Measurements from ENCODE around the gene NDUFAF3. TPM values are rescaled to one million over a fixed set of nuclear protein-coding genes. Genes with fewer than 3 reads are reported as not detected.
A peak's percentile ranks its signal among the peaks of the same experiment; 100 is the strongest.

NDUFAF3 gene
- total RNA-seq, 4 donors from 2014 or later: 120 to 305 (median 146) TPM

- peaks cover 20 to 23% of the 10 kb centered on the region in 2 donors for H3K4me1 ChIP-seq
- intact Hi-C loops (cut with DNase I): no loop called here
- no peaks in the 10 kb centered on the region for H3K9me3 ChIP-seq
- TF ChIP-seq CTCF (IDR thresholded peaks at IDR 0.05) (no peak), POLR2A (IDR thresholded peaks at IDR 0.05) (no peak)
- H3K4me3 ChIP-seq (replicated peaks in 1 of 3): no peak overlapping the region
- 78 to 93% methylated on average over 6 of the region's 8 CpGs for WGBS, 2 donors
- no peak overlapping the region for H3K27ac ChIP-seq
- peaks cover 23 to 29% of the 10 kb centered on the region in 2 donors for H3K36me3 ChIP-seq
- DNase-seq: no peak
- H3K27me3 ChIP-seq: no peaks in the 10 kb centered on the region
Measured at GRCh38 chr3:49015072-49015471, 6.8 kb upstream of the NDUFAF3 start.

GRCh38 chr3:49015765-49016164, 6.2 kb upstream of the NDUFAF3 start:
- Histone ChIP-seq H3K27me3 (no peaks in the 10 kb centered on the region), H3K9me3 (no peaks in the 10 kb centered on the region), H3K4me3 (replicated peaks in 1 of 3) (no peak overlapping the region), H3K4me1 (peaks cover 26 to 28% of the 10 kb centered on the region in 2 donors), H3K27ac (no peak overlapping the region), H3K36me3 (peaks cover 23 to 29% of the 10 kb centered on the region in 2 donors)
- no peak for TF ChIP-seq POLR2A (IDR thresholded peaks at IDR 0.05)
- TF ChIP-seq CTCF (IDR thresholded peaks at IDR 0.05): no peak
- WGBS, 2 donors: 86 to 87% methylated on average over 6 of the region's 6 CpGs
- DNase-seq: no peak
- intact Hi-C loops (cut with DNase I): no loop called here

- DNase-seq: no peak
- intact Hi-C loops (cut with DNase I): no loop called here
- Histone ChIP-seq H3K4me3 (replicated peaks in 1 of 3) (no peak overlapping the region), H3K9me3 (no peaks in the 10 kb centered on the region), H3K27ac (no peak overlapping the region), H3K27me3 (no peaks in the 10 kb centered on the region), H3K36me3 (peaks cover 23 to 29% of the 10 kb centered on the region in 2 donors), H3K4me1 (peaks cover 26 to 28% of the 10 kb centered on the region in 2 donors)
- WGBS, 2 donors: 83 to 94% methylated on average over 6 of the region's 6 CpGs
- TF ChIP-seq CTCF (IDR thresholded peaks at IDR 0.05) (no peak), POLR2A (IDR thresholded peaks at IDR 0.05) (no peak)
Measured at GRCh38 chr3:49016414-49017228, 5.3 kb upstream of the NDUFAF3 start.

GRCh38 chr3:49017229-49017970, 4.5 kb upstream of the NDUFAF3 start:
- peaks cover 26 to 28% of the 10 kb centered on the region in 2 donors for H3K4me1 ChIP-seq
- intact Hi-C loops (cut with DNase I): no loop called here
- 22 to 52% methylated on average over 5 to 9 of the region's 23 CpGs for WGBS, 2 donors
- TF ChIP-seq CTCF (IDR thresholded peaks at IDR 0.05): no peak
- no peak for TF ChIP-seq POLR2A (IDR thresholded peaks at IDR 0.05)
- no peaks in the 10 kb centered on the region for H3K9me3 ChIP-seq
- H3K27ac ChIP-seq: no peak overlapping the region
- no peaks in the 10 kb centered on the region for H3K27me3 ChIP-seq
- DNase-seq: no peak
- peak overlapping the region; percentile 62 to 82 (median 66) for H3K4me3 ChIP-seq (replicated peaks in 1 of 3)
- H3K36me3 ChIP-seq: peaks cover 23 to 29% of the 10 kb centered on the region in 2 donors

All from thyroid gland (tissue), 4 donors.